OCI-LY3 (cell line): Measurements from ENCODE around the gene MEMO1.

Experiments used
- CTCF ChIP-seq: fragments of 200-600, 300-600 bp; sonication (generic); IDR thresholded peaks from 2 replicates; pipeline ENCODE4 v1.5.1; 2014; ENCODE audit warnings: antibody characterized with exemption, low read length, low read depth
- EZH2phosphoT487 ChIP-seq: fragments of 200-600 bp; shearing (Covaris generic); IDR thresholded peaks from 2 replicates; pipeline ENCODE4 v1.6.1; 2018; ENCODE audit warnings: antibody characterized with exemption, mixed run types, low read depth

- TF ChIP-seq CTCF (no peak), EZH2phosphoT487 (no peak)
Measured at GRCh38 chr2:31933066-31933465, 77.7 kb downstream of the MEMO1 start.
